Posterior vena cava (tissue), 2 donors: ENCODE measurements around the gene DMAC1. TPM values are rescaled to one million over a fixed set of nuclear protein-coding genes. Genes with fewer than 3 reads are reported as not detected.

ENCODE experiments used
- DNase-seq: peaks from one replicate; pipeline ENCODE4 v3.0.0-alpha.2; 2020; ENCODE audit warnings: low spot score
- intact Hi-C, 2 donors: fragments of 100-400 bp; cut with DNase I; formaldehyde crosslinking; loops; one replicate each; pipeline versions ENCODE4 v1.14.1 to v1.14.2; 2022 to 2023
- total RNA-seq, 2 donors: library from RNA; stranded (reverse); fragmentation: NEBNext Ultra II Directional; extraction: Animal tissue kit (Norgen Biotek cat#: 25700); gene quantifications; one replicate each; pipeline ENCODE4 v1.2.1, GENCODE V29; 2021
- donor health status: DM: yes; HTN: yes; CAD: no.
- donor health status: DM: yes; HTN: yes; CAD: no.

DMAC1 gene
- total RNA-seq, 2 donors from 2014 or later: 35.6 to 45.2 TPM

DNA sequence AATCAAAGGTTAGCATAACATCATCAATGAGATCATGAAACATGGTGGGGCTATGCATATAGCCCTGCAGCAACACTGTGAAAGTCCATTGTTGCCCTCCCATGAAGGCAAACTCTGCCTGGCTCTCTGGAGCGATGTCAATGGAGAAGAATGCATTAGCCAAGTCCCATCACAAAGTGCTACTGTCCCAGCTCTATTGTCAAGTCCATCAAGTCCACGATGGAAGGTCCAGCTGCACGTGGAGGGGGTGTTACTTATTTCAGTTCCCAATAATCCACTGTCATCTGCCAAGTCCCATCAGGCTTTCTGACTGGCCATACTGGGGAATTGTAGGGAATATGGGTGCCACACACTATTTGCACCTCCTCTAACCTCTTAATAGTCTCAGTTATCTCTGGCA is 10.8 kb downstream of the DMAC1 start:
- DNase-seq: no peak
- intact Hi-C loops: no loop called here

GRCh38 chr9:7785813-7786212 is 13.8 kb downstream of the DMAC1 start:
- DNase-seq: no peak
- intact Hi-C loops: no loop called here

GRCh38 chr9:7784472-7784871 is 15.1 kb downstream of the DMAC1 start:
- no peak for DNase-seq
- intact Hi-C loops: no loop called here

GRCh38 chr9:7783635-7784063 is 15.9 kb downstream of the DMAC1 start:
- intact Hi-C loops: no loop called here

DNA sequence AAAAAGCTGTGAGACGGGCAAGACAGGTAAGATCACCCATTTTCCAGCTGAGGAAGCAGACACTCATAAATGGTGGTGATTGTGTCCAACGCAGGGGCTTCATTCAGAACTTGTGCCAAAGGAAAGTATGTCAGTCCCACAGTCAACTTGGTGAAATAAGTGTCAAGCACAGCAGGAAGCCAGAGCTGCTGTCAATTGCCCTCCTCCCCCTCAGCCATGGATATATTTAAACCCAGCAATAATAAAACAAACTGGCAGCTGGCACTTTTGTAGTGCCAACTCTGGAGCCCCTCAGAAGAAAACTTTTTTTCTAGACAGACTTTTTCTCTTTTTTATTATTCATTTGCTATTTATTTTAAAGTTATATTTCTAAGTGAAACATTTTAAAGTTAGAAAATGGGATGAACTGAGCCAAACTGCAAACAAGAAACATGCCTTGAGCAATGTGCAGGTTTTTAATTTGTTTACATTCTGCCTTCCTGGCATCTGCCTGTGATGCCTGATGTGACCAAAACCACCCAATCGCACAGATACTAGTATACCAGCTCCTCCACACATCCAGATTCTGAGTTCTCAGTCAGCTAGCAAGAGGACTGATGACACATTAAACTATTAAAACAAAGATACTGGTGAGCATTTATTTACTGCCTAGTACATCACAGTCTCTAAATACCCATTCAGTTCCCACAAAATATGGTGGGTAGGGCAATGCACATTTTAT is 17.0 kb downstream of the DMAC1 start:
- DNase-seq: no peak
- intact Hi-C loops: no loop called here

More at GRCh38 chr9:7783635-7784063, 15.9 kb downstream of the DMAC1 start:
- DNase-seq: no peak

- DNase-seq: no peak
These were observed 19.2 kb downstream of the DMAC1 start for GRCh38 chr9:7780261-7780988.

GRCh38 chr9:7778851-7779600 is 20.6 kb downstream of the DMAC1 start:
- intact Hi-C loops: no loop called here
- DNase-seq: no peak

More at GRCh38 chr9:7780261-7780988, 19.2 kb downstream of the DMAC1 start:
- intact Hi-C loops: no loop called here

GRCh38 chr9:7777771-7778170 is 21.8 kb downstream of the DMAC1 start:
- DNase-seq: no peak
- intact Hi-C loops: no loop called here

- no peak for DNase-seq
- intact Hi-C loops: no loop called here
These were observed 29.5 kb downstream of the DMAC1 start for GRCh38 chr9:7770111-7770510.

- intact Hi-C loops: no loop called here
- DNase-seq: no peak
These were observed 37.0 kb downstream of the DMAC1 start for GRCh38 chr9:7762600-7762999.

- DNase-seq: no peak
- intact Hi-C loops: no loop called here
These were observed 39.6 kb downstream of the DMAC1 start for GRCh38 chr9:7760014-7760415.

DNA sequence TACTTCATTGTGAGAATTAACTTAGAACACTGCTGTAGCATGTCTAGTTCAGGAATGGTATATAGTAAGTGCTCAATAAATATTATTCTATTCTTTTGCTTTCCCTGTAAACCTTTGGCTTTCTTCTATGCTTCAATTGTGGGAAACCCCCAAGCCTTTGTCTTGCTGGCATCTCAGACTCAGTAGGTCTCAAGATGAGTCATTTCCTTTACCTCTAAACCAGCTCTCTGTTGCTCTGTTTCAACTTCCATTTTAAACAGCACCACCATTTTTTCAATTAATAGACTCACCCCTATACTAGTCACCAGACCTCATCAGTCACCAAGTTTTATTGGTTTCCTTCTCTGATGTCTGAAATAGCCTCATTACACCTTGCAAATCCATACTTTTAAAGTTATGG is 43.5 kb downstream of the DMAC1 start:
- DNase-seq: no peak
- intact Hi-C loops: no loop called here

- intact Hi-C loops: no loop called here
- no peak for DNase-seq
These were observed 47.1 kb downstream of the DMAC1 start for GRCh38 chr9:7752481-7752880.
